Middle frontal gyrus (tissue), 1 donor: Measurements from ENCODE around the gene LGALS7B.
"Not testable (repeated sequence)": the region's sequence is repeated elsewhere in the genome, so short reads cannot be mapped to it uniquely, and the experiment has no call there.

Experiments used
- DNase-seq: peaks from one replicate; pipeline ENCODE4 v3.0.0-alpha.2; 2015; ENCODE audit warnings: low spot score; ENCODE audit errors: extremely low spot score

LGALS7B gene

GRCh38 chr19:38788478-38789243 is at the start of gene LGALS7B:
Gene LGALS7B, plus strand, starts transcription at chr19:38789200. Its CDS starts 27 bp downstream, at chr19:38789227.
- no peak for DNase-seq

- no peak for DNase-seq
Measured at GRCh38 chr19:38739440-38740256, 49.4 kb upstream of the LGALS7B start.

GRCh38 chr19:38740257-38740592 is 48.8 kb upstream of the LGALS7B start:
- DNase-seq, result no peak

- DNase-seq, result no peak
Measured at GRCh38 chr19:38740932-38741331, 48.1 kb upstream of the LGALS7B start.

- no peak for DNase-seq
Measured at GRCh38 chr19:38741670-38742069, 47.3 kb upstream of the LGALS7B start.

GRCh38 chr19:38742296-38742695 is 46.7 kb upstream of the LGALS7B start:
- no peak for DNase-seq

GRCh38 chr19:38742906-38743305 is 46.1 kb upstream of the LGALS7B start:
- DNase-seq, result no peak

GRCh38 chr19:38743394-38744297 is 45.4 kb upstream of the LGALS7B start:
- DNase-seq, result no peak

- no peak for DNase-seq
Measured at GRCh38 chr19:38744298-38744681, 44.7 kb upstream of the LGALS7B start, which contains the start of gene CAPN12. Gene CAPN12, minus strand, starts transcription at chr19:38744474. Its CDS starts 309 bp downstream, at chr19:38744165.

- no peak for DNase-seq
Measured at GRCh38 chr19:38744874-38745273, 44.1 kb upstream of the LGALS7B start.

- DNase-seq, result no peak
Measured at GRCh38 chr19:38745316-38745715, 43.7 kb upstream of the LGALS7B start.

GRCh38 chr19:38753783-38754182 is 35.2 kb upstream of the LGALS7B start:
- not testable (repeated sequence) for DNase-seq

- not testable (repeated sequence) for DNase-seq
Measured at GRCh38 chr19:38754196-38754595, 34.8 kb upstream of the LGALS7B start.

- no peak for DNase-seq
Measured at GRCh38 chr19:38759590-38760003, 29.4 kb upstream of the LGALS7B start.

GRCh38 chr19:38760805-38761517 is 28.0 kb upstream of the LGALS7B start:
- DNase-seq, result not testable (repeated sequence)

- not testable (repeated sequence) for DNase-seq
Measured at GRCh38 chr19:38761884-38762389, 27.1 kb upstream of the LGALS7B start.

GRCh38 chr19:38763795-38764220 is 25.2 kb upstream of the LGALS7B start:
- DNase-seq, result no peak

- no peak for DNase-seq
Measured at GRCh38 chr19:38765214-38765613, 23.8 kb upstream of the LGALS7B start.

- DNase-seq, result no peak
Measured at GRCh38 chr19:38766276-38767047, 22.5 kb upstream of the LGALS7B start.
